Measurements from ENCODE around the gene SSR3. TPM values are rescaled to one million over a fixed set of nuclear protein-coding genes. Genes with fewer than 3 reads are reported as not detected.
A peak's percentile ranks its signal among the peaks of the same experiment; 100 is the strongest.

SSR3 gene
- total RNA-seq, 5 donors from 2014 or later (not counting 1 experiment from before 2014, with no cell fraction given): 68.0 to 112 (median 92.0) TPM

GRCh38 chr3:156516961-156517360 is 38.0 kb downstream of the SSR3 start:
- no peaks in the 10 kb centered on the region for H3K9me3 ChIP-seq
- H3K4me1 Mint-ChIP-seq: peaks cover 4 to 8% (median 6%) of the 10 kb centered on the region in 3 donors
- H3K27me3 Mint-ChIP-seq: peaks cover 8 to 20% of the 10 kb centered on the region in 2 donors
- no peak overlapping the region for H3K27ac Mint-ChIP-seq
- CTCF ChIA-PET: interaction anchor here in 1 of 2 donors (0.5 kb wide), 1 partner anchor 24 kb away, joined by 3 read pairs; no protein-coding TSS in a partner anchor
- WGBS (ENCODE audit: insufficient coverage): 80% methylated on average over 1 of the region's 1 CpG
- H3K9me3 Mint-ChIP-seq: no peaks in the 10 kb centered on the region
- POLR2A ChIA-PET: no interaction called here
- H3K4me1 ChIP-seq (ENCODE audit: control insufficient read depth in 1 of 2, extremely low read depth in 1 of 2, insufficient read depth in 2 of 2, low read length in 2 of 2): no peaks in the 10 kb centered on the region
- H3K36me3 Mint-ChIP-seq: no peaks in the 10 kb centered on the region
- H3K4me3 Mint-ChIP-seq: no peak overlapping the region
- H3K4me3 ChIP-seq (ENCODE audit: control insufficient read depth in 1 of 2, extremely low read depth in 1 of 2, low read length in 1 of 2): no peak overlapping the region
- ATAC-seq (replicated peaks in 1 of 4) (no peak), DNase-seq (no peak)
- H3K36me3 ChIP-seq (ENCODE audit: control insufficient read depth in 2 of 2, extremely low read depth in 1 of 2, insufficient read depth in 1 of 2, low read length in 1 of 2): no peaks in the 10 kb centered on the region
- H3K27me3 ChIP-seq (replicated peaks in 1 of 2; ENCODE audit: control insufficient read depth in 2 of 2, extremely low read depth in 1 of 2, insufficient read depth in 2 of 2, low read length in 1 of 2): peaks cover 0 to 7% of the 10 kb centered on the region in 2 experiments
- H3K27ac ChIP-seq (ENCODE audit: low read length): no peak overlapping the region

DNA sequence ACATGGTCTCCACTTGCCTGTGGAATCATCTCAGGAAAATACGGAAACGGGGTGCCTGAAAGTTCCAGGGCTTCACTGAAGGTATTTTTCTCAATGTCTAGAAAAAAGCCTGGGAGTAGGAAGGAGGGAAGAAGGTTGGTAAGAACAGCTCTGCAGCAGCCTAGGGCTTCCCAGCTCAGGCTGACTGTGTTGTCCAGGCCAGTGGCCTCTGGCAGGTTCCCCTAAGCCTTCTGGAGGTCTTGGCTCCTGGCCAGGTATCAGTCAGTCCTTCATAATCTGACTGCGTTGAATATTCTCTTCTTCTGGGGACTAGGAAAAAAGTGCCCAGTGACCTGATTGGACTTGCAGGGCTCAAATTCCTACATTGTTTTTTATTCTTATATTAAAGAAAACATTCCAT is 38.6 kb downstream of the SSR3 start:
- no peak for ATAC-seq (replicated peaks in 1 of 4)
- Histone ChIP-seq H3K4me3 (ENCODE audit: control insufficient read depth in 1 of 2, extremely low read depth in 1 of 2, low read length in 1 of 2) (no peak overlapping the region), H3K4me1 (ENCODE audit: control insufficient read depth in 1 of 2, extremely low read depth in 1 of 2, insufficient read depth in 2 of 2, low read length in 2 of 2) (no peaks in the 10 kb centered on the region), H3K36me3 (ENCODE audit: control insufficient read depth in 2 of 2, extremely low read depth in 1 of 2, insufficient read depth in 1 of 2, low read length in 1 of 2) (no peaks in the 10 kb centered on the region), H3K9me3 (no peaks in the 10 kb centered on the region), H3K27ac (ENCODE audit: low read length) (no peak overlapping the region), H3K27me3 (replicated peaks in 1 of 2; ENCODE audit: control insufficient read depth in 2 of 2, extremely low read depth in 1 of 2, insufficient read depth in 2 of 2, low read length in 1 of 2) (peaks cover 0 to 6% of the 10 kb centered on the region in 2 experiments)
- no peaks in the 10 kb centered on the region for H3K36me3 Mint-ChIP-seq
- H3K27me3 Mint-ChIP-seq: peaks cover 11 to 20% of the 10 kb centered on the region in 2 donors
- no peak overlapping the region for H3K27ac Mint-ChIP-seq
- WGBS (ENCODE audit: insufficient coverage): 96% methylated on average over 2 of the region's 3 CpGs
- ChIA-PET POLR2A (no interaction called here), CTCF (interaction anchor here in 1 of 2 donors (0.9 kb wide), 1 partner anchor 38 kb away, joined by 3 read pairs; no protein-coding TSS in a partner anchor)
- no peak for DNase-seq
- no peak overlapping the region for H3K4me3 Mint-ChIP-seq
- no peaks in the 10 kb centered on the region for H3K9me3 Mint-ChIP-seq
- peaks cover 8 to 14% (median 8%) of the 10 kb centered on the region in 3 donors for H3K4me1 Mint-ChIP-seq

GRCh38 chr3:156513619-156514018 is 41.3 kb downstream of the SSR3 start:
- CTCF ChIA-PET: interaction anchor here in 1 of 2 donors (1.1 kb wide), 1 partner anchor 40 kb away, joined by 3 read pairs; no protein-coding TSS in a partner anchor
- Histone ChIP-seq H3K4me3 (ENCODE audit: control insufficient read depth in 1 of 2, extremely low read depth in 1 of 2, low read length in 1 of 2) (no peak overlapping the region), H3K27me3 (replicated peaks in 1 of 2; ENCODE audit: control insufficient read depth in 2 of 2, extremely low read depth in 1 of 2, insufficient read depth in 2 of 2, low read length in 1 of 2) (peaks cover 0 to 5% of the 10 kb centered on the region in 2 experiments), H3K4me1 (ENCODE audit: control insufficient read depth in 1 of 2, extremely low read depth in 1 of 2, insufficient read depth in 2 of 2, low read length in 2 of 2) (no peaks in the 10 kb centered on the region), H3K9me3 (no peaks in the 10 kb centered on the region), H3K27ac (ENCODE audit: low read length) (no peak overlapping the region), H3K36me3 (ENCODE audit: control insufficient read depth in 2 of 2, extremely low read depth in 1 of 2, insufficient read depth in 1 of 2, low read length in 1 of 2) (no peaks in the 10 kb centered on the region)
- no peaks in the 10 kb centered on the region for H3K36me3 Mint-ChIP-seq
- POLR2A ChIA-PET: no interaction called here
- H3K27me3 Mint-ChIP-seq: peaks cover 7% of the 10 kb centered on the region in 2 donors
- no peak overlapping the region for H3K27ac Mint-ChIP-seq
- no peak for ATAC-seq (replicated peaks in 1 of 4)
- no peak for DNase-seq
- WGBS (ENCODE audit: insufficient coverage): 88% methylated on average over 4 of the region's 5 CpGs
- peaks cover 8 to 14% (median 8%) of the 10 kb centered on the region in 3 donors for H3K4me1 Mint-ChIP-seq
- no peaks in the 10 kb centered on the region for H3K9me3 Mint-ChIP-seq
- H3K4me3 Mint-ChIP-seq: no peak overlapping the region

GRCh38 chr3:156511987-156512677 is 42.8 kb downstream of the SSR3 start:
- no peak overlapping the region for H3K4me3 ChIP-seq (ENCODE audit: control insufficient read depth in 1 of 2, extremely low read depth in 1 of 2, low read length in 1 of 2)
- no peaks in the 10 kb centered on the region for H3K9me3 ChIP-seq
- Mint-ChIP-seq H3K27me3 (peaks cover 5 to 7% of the 10 kb centered on the region in 2 donors), H3K36me3 (no peaks in the 10 kb centered on the region), H3K4me3 (no peak overlapping the region), H3K4me1 (peaks cover 8 to 17% (median 9%) of the 10 kb centered on the region in 3 donors), H3K27ac (peak overlapping the region in 1 of 2 donors; percentile 3), H3K9me3 (no peaks in the 10 kb centered on the region)
- no peaks in the 10 kb centered on the region for H3K36me3 ChIP-seq (ENCODE audit: control insufficient read depth in 2 of 2, extremely low read depth in 1 of 2, insufficient read depth in 1 of 2, low read length in 1 of 2)
- POLR2A ChIA-PET: interaction anchor here in 1 of 2 donors (0.5 kb wide), 1 partner anchor 170 kb away, joined by 3 read pairs; no protein-coding TSS in a partner anchor
- H3K4me1 ChIP-seq (ENCODE audit: control insufficient read depth in 1 of 2, extremely low read depth in 1 of 2, insufficient read depth in 2 of 2, low read length in 2 of 2): no peaks in the 10 kb centered on the region
- ATAC-seq (replicated peaks in 1 of 4) (peak in 2 of 4 experiments; percentile 42 to 55), DNase-seq (no peak)
- peaks cover 0 to 5% of the 10 kb centered on the region in 2 experiments for H3K27me3 ChIP-seq (replicated peaks in 1 of 2; ENCODE audit: control insufficient read depth in 2 of 2, extremely low read depth in 1 of 2, insufficient read depth in 2 of 2, low read length in 1 of 2)
- no CpG with 5 or more reads among the region's 2 CpGs for WGBS (ENCODE audit: insufficient coverage)
- no peak overlapping the region for H3K27ac ChIP-seq (ENCODE audit: low read length)
- CTCF ChIA-PET: interaction anchor here (0.6 to 7.2 kb wide), 9 partner anchors 26 to 371 kb away, joined by 3 to 72 read pairs (median 3); no protein-coding TSS in a partner anchor

- H3K4me3 ChIP-seq (ENCODE audit: control insufficient read depth in 1 of 2, extremely low read depth in 1 of 2, low read length in 1 of 2): no peak overlapping the region
- ATAC-seq (replicated peaks in 1 of 4) (peak; percentile 78 to 89 (median 80)), DNase-seq (peak in 2 of 35 experiments; percentile 18 to 71)
- CTCF ChIA-PET: interaction anchor here (0.5 to 7.2 kb wide), 33 partner anchors 10 to 628 kb away, joined by 3 to 72 read pairs (median 5); partner anchors contain the start of gene SSR3 (in 1 of the 2)
- peaks cover 0 to 4% (median 0%) of the 10 kb centered on the region in 3 donors for H3K9me3 Mint-ChIP-seq
- H3K4me1 ChIP-seq (ENCODE audit: control insufficient read depth in 1 of 2, extremely low read depth in 1 of 2, insufficient read depth in 2 of 2, low read length in 2 of 2): no peaks in the 10 kb centered on the region
- no peak overlapping the region for H3K27ac ChIP-seq (ENCODE audit: low read length)
- H3K9me3 ChIP-seq: no peaks in the 10 kb centered on the region
- no peak overlapping the region for H3K27ac Mint-ChIP-seq
- H3K36me3 Mint-ChIP-seq: no peaks in the 10 kb centered on the region
- no peaks in the 10 kb centered on the region for H3K36me3 ChIP-seq (ENCODE audit: control insufficient read depth in 2 of 2, extremely low read depth in 1 of 2, insufficient read depth in 1 of 2, low read length in 1 of 2)
- POLR2A ChIA-PET: interaction anchor here in 1 of 2 donors (0.7 to 1.4 kb wide), 2 partner anchors 25 to 37 kb away, joined by 4 to 5 read pairs; no protein-coding TSS in a partner anchor
- peaks cover 0 to 2% of the 10 kb centered on the region in 2 experiments for H3K27me3 ChIP-seq (replicated peaks in 1 of 2; ENCODE audit: control insufficient read depth in 2 of 2, extremely low read depth in 1 of 2, insufficient read depth in 2 of 2, low read length in 1 of 2)
- H3K4me1 Mint-ChIP-seq: peaks cover 8 to 17% (median 10%) of the 10 kb centered on the region in 3 donors
- H3K4me3 Mint-ChIP-seq: no peak overlapping the region
- WGBS (ENCODE audit: insufficient coverage): 25% methylated on average over 1 of the region's 5 CpGs
- H3K27me3 Mint-ChIP-seq: peaks cover 10% of the 10 kb centered on the region in 2 donors
Measured at GRCh38 chr3:156509189-156510174, 45.4 kb downstream of the SSR3 start.

All from T-cell (primary cell).